GM12873 (cell line): Measurements from ENCODE around the gene IVNS1ABP.

Experiments
- CTCF ChIP-seq: IDR thresholded peaks from 2 replicates; pipeline ENCODE4 v1.5.1; 2012; ENCODE audit warnings: low read depth, mild to moderate bottlenecking, moderate library complexity, low read length, control low read depth; ENCODE audit not compliant: insufficient read depth; ENCODE audit errors: missing control alignments

Gene IVNS1ABP

GRCh38 chr1:185325413-185325812 is 8.4 kb upstream of the IVNS1ABP start:
- no peak for TF ChIP-seq CTCF

DNA sequence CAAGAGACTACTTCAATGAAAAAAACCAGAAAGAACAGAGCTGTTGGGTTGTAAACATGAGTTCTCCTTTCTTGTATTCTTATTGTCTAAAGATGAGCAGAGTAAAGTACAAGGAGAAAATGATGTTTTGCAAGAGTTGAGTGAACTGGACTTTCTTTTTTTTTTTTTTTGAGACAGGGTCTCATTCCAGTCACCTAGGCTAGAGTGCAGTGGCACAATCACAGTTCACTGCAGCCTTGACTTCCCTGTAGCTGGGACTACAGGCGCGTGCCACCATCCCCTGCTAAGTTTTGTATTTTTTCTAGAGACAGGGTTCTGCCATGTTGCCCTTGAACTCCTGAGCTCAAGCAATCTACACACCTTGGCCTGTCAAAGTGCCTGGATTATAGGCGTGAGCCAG is 7.1 kb upstream of the IVNS1ABP start:
- no peak for TF ChIP-seq CTCF

GRCh38 chr1:185322636-185323035 is 5.6 kb upstream of the IVNS1ABP start:
- no peak for TF ChIP-seq CTCF

- no peak for TF ChIP-seq CTCF
Measured at GRCh38 chr1:185319139-185319475, 2.1 kb upstream of the IVNS1ABP start.

DNA sequence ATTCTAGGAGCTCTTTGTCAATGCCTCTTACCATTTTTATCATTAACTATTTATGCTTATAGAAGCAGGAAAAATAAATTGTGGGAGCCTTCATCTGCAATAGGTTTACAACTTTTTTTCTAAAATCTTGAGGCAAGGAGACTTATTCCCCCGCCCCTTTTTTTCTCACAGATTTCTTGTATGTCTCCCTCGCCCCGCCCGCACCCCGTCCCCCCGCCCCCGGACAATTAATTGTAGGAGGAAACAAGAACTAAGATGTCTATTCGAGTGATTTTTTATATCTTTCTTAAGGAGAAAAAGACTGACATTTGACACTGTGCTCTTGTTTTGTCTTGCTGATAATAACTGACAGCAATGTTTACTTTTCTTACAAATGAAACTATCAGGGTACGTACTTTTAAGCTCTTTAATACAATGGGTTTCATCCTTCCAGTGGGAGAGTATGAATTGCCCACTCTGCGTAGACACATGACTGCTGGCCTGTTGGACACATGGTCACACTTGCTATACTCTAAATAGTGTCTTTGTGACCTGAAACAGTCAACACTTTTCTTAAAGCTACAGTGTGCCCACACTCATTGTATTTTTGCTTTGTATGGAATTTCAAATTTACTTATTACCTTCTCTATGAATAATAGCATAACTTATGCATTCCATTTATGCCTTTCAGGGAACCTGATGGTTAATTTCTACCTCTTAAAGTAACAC is 1.5 kb upstream of the IVNS1ABP start:
- no peak for TF ChIP-seq CTCF

DNA sequence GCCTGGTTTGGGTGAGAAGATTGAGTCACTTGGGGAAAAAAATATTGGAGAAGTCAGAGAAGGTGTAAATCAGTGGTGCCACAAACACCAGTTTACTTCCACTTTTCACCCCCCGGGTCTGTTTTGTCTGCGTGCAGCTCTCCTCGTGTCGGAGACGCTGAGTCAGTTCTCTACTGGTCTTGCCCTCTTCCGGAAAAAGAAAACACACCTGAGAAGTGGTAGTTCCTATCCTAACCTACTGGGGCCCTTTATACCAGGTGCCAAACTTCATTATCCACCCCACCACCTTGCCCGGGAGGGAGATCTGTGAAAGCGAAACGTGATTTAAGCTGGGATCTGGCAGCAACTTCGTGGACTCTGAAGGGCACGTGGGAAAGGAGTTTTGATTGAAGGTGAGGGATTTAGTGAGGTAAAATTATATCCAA is 855 bp upstream of the IVNS1ABP start:
- TF ChIP-seq CTCF = peak; percentile 29

DNA sequence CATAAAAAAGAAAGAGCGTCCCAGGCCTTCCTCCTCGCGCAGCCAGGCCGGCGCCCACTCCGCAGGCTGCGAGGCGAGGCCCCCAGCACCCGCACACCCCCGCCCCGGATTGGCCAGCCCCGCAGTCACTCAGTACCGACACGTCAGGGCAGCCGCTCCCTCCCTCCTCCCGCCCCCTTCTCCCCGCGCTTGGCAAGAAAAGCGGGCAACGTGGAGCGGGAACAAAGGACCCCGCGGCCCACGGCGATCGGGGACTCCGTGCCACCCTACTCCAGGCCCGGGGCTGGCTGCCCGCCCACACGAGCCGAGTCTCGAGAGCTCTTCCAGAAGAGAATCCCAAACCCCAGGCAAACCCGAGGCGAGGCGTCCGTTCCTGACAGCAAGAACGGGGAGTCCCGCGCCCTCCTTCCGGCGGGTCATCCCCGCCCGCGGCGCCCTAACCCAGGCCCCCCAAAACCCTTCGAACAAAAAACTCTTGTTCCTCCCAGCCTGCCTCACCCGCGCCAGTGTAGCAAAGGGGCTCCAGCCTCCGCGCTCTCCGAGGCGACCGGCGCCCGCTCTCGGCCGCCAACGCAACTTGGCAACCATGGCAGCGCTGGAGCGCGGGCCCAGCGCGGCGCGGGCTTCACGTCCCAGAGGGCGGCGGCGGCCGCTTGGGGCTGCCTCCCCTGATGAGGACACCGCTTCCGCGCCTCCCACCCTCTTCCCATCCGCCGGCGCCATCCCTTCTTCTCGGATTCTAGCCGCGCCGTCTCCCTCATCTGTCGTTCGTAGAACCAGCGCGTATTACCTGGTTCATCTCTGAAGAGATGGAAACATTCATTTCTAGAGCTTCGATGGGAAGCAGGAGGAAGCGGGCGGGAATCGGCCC is 645 bp downstream of the IVNS1ABP start:
- peak; percentile 4 for TF ChIP-seq CTCF
